ENCODE measurements around the gene ITGB5.
"Not testable (repeated sequence)": the region's sequence is repeated elsewhere in the genome, so short reads cannot be mapped to it uniquely, and the experiment has no call there.

ITGB5 gene

DNA sequence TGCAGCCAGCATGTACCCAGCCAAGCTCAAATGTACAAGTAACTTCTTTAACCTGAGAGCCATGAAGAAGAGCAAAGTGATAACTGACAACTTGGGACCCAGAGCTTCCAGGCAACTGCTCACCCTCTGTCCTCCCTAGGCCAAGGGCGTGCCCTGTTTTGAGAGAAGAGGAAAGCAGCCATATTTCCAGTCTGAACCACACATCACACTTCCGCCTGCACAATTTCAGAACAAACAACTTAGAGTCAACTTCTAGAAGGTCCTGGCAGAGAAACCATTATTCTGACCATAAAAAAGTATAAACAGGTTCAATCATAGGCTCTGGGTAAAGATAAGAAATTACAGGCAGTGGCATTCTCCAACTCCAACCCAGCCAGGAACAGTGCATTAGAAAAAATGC lies 50.1 kb downstream of the ITGB5 start:
- DNase-seq (ENCODE audit: low read depth in 1 of 2, low spot score in 1 of 2): no peak

DNA sequence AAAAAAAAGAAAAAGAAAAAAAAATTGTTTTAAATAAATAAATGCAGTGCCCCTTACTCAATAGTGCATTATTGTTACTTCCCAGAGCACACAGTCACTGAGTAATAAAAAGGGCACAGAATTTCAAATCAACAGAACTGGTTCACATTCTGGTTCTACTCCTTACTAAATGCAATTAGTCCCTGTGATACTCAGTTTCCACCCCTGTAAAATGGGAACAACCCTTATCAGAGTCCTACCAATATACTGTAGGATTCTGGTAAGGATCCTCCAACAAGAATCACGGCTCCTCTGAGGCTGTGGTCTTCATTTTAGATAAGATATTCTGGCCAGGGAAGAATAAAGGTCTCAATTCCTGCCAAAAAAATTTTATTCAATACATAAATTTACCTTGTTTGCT lies 50.7 kb downstream of the ITGB5 start:
- no peak for DNase-seq (ENCODE audit: low read depth in 1 of 2, low spot score in 1 of 2)

DNA sequence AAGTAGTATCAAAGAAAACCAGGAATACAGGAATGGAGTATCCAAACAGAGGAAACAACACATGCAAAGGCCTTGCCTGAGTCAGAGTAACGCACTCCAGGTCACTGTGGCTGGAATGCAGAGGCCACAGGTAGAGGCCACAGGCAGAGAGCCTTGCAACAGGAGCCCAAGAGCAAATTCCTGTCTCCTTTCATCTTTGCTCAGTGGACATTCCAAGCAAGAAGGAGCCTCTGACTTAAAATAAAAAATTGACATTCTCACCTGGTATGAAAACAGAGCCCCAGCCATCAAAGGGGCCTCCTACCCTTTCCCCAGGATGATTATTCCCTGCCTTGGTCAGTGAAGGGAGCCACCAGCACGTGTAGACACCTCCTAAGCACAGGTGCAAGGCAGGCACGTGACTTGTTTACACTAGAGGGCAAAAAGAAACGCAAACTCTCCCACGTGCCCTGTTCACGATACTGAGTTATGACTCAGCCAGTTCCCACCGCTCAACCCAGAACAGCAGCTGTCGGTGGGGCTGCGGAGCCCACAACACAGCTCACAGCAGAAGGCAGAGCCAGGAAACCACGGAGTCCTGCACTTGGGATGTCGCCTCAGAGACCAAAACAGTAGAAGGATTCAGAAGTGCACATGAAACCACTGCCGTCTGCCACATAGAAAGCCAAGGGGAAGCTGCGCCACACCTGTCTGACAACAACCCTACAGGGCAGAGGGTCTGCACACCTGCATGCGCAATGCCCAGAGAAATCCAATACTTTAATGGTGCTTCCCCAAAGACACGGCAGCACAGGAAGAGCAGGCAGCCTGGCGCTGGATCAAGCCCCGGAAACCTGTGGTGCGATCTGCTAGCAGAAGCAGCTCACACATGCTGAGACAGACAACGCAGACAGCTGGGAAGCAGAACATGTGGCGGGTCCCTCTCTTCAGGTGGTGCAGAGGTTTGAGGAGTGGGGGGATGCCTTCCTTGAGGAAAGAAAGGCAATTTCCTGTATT lies 52.1 kb downstream of the ITGB5 start:
- peak; percentile 12 to 18 for DNase-seq (ENCODE audit: low read depth in 1 of 2, low spot score in 1 of 2)

DNA sequence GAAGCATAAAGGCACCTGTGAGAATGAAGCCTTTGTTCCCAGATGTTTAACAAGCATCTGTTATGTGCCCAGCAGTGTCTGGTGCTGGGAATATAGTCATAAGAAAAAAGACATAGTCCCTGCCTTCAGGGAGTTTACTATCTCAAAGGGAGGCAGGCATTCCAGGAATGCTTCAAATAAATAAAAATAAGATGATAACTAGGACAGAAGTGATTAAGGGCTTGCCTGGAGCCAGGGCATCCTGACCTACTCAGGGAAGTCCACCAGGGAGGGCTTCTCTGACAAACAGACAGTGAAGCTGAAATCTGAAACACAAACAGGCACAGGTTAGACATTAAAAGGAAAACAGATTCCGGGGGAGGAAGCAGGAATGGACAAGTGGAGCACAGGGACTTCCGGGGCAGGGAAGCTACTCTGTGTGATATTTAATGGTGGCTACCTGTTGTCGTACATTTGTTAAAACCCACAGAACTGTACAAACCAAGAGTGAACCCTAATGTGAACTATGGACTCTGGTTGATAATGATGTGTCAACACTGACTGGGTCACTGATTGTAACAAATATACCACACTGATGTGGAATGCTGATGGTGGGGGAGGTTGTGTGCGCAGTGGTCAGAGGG lies 53.3 kb downstream of the ITGB5 start:
- DNase-seq (ENCODE audit: low read depth in 1 of 2, low spot score in 1 of 2): no peak

DNA sequence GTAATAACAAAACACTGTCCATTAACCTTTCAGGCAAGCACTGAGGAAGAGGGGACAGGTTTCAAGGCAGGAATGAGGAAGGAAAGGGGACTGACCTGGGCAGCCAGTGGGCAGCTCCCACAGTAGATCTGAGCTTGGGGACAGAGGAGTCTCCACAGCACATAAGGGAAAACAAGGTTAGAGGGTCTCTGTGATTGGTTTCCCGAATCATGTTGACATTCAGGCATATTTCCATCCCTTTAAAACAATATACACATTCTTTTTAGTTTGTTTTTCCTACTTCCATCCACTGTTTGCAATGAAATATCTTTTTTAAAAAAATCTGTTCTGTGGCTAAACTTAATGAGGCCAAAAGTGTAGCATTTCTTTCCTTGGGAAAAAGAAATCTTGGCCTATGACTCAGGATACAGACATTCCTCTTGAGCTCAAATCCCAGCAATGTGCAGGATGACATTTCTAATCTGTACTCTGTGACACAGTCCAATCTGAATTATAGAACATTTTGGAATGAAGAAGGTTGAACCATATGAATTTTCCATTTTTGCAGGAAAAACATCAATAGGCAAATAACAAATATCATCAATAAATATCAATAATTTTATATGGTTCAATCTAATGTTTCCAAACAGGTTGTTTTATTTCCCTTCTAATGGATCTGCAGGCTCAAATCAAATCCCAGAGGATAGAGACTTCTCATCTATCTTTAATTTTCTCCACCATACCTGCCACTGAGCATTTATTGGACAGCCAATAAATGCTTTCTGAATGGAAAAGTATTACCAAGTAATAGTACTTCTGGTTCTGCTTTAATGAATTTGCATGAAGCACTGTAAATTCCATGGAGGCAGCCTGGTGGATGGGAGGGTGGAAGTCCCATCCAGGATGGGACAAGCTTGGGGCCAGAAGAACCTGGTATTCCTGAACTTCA lies 54.1 kb downstream of the ITGB5 start:
- DNase-seq (ENCODE audit: low read depth in 1 of 2, low spot score in 1 of 2): no peak

DNA sequence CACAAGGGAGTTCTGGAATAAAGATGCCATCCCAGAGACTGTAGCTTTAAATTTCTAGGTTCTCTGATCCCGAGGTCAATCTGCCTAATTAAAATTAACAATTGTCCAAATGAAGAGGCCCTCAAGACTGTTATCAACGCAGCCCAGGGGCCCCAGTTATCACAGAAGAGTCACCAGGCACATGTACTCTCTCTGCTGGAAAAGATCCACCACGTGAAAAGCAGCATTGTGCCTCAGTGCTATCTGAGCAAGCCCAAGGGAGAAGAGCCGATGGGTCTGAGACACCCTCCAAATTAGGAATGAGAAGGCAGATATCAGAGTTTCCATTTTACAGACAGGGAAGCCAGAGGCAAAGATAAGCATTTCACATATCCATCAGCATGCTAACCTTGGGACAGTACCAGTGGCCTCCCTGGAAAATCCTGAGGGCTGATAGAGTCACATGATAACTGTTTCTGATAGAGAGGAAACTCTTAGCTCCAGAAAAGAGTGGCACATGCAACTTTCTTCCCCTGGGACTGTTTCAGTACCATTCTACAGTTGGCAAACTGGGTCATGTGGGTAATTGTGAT lies 55.5 kb downstream of the ITGB5 start:
- no peak for DNase-seq (ENCODE audit: low read depth in 1 of 2, low spot score in 1 of 2)

DNA sequence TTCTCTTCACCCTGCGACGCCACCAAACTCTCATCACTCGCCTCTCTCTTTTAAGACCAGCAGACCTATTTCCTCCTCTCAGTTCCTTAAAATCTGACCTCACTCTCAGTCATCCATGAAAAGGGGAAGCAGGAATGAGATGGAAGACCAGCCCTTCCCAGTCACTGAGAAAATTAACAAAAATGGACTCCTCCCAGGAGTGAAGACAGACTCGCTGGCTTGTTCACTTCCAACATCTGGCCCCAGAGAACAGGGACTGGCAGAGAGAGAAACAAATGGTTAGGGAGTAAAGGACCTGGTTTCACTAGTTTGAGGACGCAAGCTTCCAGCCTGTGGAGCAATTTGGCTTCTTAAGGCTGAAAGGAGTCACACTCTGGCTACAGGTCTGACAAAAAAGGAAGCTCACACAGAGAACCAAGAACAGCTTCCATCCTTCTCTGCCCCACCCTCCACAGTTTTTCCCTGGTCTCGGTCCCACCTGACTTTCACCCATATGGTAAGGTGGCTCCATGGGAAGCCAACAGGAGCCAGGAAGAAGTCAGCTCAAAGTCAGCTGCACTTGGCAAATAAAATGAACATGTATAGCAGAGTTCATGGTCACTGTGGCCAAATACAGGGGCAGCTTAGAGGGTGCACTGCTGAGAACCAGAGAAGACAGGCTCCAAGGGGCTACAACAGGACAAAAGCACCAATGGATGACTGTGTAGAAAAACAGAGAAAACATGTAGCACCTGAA lies 57.2 kb downstream of the ITGB5 start:
- no peak for DNase-seq (ENCODE audit: low read depth in 1 of 2, low spot score in 1 of 2)

DNA sequence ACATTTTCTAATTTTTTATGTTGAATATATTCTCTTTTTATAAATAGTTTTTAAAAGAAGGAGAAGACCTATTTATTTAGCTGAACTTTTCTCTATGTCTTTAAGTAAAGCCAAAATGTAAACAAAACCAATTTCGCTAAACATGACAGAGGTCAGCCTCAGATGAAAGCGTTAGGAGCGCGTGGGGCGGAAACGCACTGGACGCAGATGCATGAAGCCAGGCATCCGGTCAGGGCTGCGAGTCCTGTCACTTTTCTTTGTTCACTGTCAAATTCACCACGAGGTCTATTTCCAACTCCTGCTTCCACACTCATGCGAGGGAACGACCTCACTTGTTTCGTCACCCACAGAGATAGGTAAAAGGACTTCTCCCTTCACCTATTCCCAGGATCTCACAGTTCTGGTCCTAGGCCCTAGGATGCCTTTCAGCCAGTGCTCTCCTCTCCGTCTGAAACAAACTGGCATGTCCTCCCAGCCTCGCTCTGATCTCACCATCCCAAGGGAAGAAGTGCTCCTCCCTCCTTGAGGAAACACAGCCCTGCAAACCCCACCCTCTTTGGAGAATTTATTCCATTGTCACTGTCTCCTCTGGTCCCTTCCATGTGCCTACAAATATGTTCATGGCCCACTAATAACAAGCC lies 57.9 kb downstream of the ITGB5 start:
- no peak for DNase-seq (ENCODE audit: low read depth in 1 of 2, low spot score in 1 of 2)

DNA sequence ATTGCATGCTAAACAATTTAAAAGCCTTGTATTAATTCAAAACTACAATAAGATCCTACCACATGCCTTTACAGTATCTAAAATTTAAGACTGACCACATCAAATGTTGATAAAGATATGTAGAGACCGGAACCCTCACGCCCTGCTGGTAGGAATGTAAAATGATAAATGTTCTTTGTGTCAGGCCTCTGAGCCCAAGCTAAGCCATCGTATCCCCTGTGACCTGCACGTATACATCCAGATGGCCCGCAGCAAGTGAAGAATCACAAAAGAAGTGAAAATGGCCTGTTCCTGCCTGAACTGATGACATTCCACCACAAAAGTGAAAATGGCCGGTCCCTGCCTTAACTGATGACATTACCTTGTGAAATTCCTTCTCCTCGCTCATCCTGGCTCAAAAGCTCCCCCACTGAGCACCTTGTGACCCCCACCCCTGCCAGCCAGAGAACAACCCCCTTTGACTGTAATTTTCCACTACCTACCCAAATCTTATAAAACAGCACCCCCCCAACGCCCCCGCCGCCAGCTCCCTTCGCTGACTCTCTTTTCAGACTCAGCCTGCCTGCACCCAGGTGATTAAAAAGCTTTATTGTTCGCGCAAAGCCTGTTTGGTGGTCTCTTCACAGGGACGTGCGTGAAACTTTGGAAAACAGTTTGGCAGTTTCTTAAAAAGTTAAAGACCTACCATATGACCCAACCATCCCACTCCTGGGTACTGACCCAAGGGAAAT lies 59.5 kb downstream of the ITGB5 start:
- not testable (repeated sequence) for DNase-seq (ENCODE audit: low read depth in 1 of 2, low spot score in 1 of 2)

DNA sequence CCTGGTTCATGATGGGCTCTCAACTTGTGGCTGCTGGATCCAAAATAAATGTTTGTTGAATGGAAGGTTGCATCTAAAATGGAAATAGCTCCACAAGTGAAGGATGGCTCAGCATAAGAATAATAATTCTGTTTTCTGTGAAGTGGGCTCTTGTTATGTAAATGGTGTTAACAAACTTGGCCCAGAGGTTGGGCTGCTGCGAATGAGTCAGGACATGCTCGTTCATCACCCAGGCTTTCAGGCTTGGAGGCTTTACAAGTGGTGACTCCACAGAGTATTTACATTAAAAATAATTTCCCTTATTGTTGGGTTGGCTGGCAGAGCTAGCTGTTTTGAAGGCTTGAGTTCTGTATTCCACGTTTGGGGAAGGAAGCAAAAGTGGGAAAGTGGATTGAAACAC lies 60.5 kb downstream of the ITGB5 start:
- no peak for DNase-seq (ENCODE audit: low read depth in 1 of 2, low spot score in 1 of 2)

DNA sequence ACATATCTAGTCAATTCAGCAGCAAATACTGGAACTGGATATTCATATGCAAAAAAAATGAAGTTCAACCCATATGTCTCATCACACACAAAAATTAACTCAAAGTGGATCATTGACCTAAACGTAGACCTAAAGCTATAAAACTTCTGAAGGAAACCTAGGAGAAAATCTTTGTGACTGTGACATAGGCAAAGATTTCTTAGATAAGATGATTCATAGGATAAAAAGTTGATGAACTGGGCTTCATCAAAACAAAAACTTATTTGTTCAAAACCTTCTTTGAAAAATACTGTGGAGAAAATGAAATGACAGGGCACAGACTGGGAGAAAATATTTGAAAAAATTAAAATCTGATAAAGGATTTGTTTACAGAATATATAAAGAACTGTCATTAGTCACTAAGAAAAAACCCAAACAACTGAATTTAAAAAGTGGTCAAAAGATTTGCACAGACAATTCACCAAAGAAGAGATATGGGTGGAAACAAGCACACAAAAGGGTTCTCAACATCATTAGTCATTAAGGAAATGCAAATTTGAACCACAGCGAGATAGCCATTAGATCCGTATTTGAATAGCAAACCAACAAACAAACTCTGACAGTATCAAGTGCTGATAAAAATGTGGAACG lies 62.8 kb downstream of the ITGB5 start:
- DNase-seq (ENCODE audit: low read depth in 1 of 2, low spot score in 1 of 2): no peak

DNA sequence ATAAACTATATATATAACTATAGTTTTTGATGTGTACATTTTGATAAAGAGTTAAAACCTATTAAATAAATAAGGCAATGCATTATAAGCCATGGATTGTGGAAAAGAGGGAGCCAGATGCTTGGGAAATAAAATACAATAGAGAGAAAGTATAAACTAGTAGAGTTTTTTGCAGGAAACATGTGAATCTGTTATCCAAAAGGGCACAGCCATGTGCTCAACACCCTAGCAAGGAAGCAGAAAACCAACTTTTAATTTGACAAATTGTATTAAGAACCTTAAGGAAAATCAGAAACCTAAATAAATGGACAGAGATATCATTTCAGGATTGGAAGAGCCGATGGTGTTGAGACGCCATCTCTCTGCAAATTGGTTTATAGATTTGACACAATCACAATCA lies 63.5 kb downstream of the ITGB5 start:
- no peak for DNase-seq (ENCODE audit: low read depth in 1 of 2, low spot score in 1 of 2)

DNA sequence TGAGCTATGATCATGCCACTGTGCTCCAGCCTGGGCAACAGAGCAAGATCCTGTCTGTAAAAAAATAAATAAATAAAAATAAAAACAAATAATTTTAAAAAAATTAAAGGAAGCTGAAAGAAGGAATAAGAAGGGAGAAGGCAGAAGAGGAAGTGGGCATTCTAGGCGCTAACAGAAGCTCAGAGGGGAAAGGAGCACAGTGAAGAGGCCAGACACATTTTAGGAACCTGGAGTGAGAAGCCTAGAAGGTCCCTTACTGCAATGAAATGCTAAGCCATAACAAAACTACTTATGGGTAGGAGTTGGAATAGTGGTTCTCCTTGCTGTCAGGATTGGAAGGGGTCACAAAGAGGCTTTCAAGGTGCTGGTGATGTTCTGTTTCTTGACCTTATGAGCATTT lies 64.0 kb downstream of the ITGB5 start:
- no peak for DNase-seq (ENCODE audit: low read depth in 1 of 2, low spot score in 1 of 2)

DNA sequence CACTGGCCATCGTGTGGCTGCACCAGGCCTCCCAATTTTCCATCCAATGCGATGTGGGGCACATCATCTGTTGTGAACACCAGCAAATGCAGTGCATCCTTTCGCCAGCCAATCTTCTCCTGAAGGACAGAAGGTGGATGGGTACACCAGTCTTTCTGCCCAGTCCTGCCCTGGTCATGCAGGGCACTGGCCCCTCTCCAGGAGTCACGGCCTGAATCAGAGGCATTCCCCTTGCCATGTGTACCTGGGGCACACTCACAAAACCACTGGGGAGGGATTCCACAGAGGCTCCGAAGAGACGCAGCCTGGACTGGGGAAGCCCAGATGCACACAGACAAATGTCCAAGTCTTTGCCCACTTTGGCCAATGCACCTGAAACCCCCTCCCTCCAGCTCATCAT lies 65.8 kb downstream of the ITGB5 start:
- DNase-seq (ENCODE audit: low read depth in 1 of 2, low spot score in 1 of 2): no peak

DNA sequence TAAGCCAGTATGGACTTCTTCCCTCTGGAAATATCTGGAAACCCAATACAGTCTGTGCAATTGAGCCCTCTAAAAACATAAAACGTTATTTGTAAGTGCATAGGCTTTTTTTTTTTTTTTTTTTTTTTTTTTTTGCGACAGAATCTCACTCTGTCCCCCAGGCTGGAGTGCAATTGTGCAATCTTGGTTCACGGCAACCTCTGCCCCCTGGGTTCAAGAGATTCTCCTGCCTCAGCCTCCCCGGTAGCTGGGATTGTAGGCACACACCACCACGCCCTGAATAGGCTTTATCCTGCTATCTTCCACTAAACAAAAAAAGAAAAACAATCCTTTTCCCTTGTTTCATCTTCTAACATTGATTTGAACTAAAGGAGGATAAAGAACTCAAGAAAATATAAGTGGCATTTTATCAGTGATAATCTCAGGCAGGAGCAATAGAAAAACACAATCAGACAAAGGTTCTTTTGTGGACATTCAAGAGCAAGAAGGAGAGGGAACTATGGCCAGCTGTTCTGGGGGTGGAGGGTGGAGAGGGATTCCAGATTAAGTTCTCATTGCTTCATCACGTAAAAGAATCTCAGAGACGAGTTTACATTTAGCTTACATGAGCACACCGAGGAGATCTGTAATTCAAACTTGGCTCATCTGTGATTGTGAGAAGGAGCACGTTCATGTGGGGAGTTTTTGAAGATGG lies 68.6 kb downstream of the ITGB5 start:
- no peak for DNase-seq (ENCODE audit: low read depth in 1 of 2, low spot score in 1 of 2)

DNA sequence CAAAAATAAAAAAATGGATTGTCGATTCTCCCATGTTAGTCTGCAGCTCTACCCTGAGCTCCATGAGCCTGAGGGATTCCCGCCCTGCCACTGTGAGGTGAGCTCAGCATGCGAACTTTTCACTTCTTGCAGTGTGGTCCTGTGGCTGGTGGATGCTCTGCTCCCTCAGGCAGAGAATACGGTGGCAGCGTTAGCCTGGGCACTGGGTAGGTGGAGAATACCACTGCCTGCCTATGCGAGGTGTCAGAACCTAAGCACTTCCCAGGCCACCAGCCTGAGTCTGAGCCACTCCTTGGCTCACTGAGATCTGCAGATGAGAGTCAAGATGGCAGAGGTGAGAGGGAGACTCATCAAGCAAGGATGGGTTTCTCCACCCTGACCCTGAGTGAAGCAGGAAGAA lies 70.1 kb downstream of the ITGB5 start:
- no peak for DNase-seq (ENCODE audit: low read depth in 1 of 2, low spot score in 1 of 2)

DNA sequence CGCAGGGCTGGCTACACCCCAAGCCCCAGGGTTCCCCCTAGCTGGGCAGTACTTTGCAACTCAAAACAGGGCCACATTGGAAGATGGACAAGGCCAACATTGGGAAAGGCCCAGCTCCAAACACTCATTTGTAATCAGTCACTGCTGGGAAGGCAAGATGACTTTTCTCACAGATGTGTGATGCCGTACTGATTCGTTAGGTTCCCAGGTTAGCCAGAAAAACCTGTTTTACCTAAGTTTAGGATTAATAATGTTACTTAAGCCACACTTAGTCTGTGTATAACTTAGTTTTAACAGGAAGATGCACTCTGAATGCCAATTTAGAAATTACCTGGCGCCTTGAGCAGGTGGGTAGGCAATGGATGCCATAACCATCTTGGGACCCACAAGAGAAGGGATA lies 71.0 kb downstream of the ITGB5 start:
- DNase-seq (ENCODE audit: low read depth in 1 of 2, low spot score in 1 of 2): no peak

DNA sequence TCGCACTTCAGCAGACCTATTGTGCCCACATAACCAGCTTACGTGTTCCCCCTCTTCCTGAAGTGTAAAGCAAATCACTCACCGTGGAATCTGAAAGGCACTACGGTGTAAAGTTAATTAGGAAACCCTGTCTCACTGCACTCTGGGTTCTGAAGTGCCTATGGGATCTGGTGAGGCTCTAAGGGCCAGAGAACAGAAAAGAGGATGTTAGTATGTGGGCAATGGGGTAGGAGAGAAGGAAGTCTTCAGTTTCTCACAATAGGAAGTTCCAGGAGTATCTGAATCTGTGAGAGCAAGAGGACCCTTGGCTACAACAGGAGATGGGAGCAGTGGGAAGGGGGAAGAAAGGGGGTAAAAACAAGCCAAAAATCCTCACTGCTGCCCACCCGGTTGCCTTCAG lies 71.4 kb downstream of the ITGB5 start:
- DNase-seq (ENCODE audit: low read depth in 1 of 2, low spot score in 1 of 2): no peak
